CD4-positive, alpha-beta T cell treated with Interleukin-10 for 1 hour (primary cell): Measurements from ENCODE around the gene ATP1A3.
"Not testable (repeated sequence)": the region's sequence is repeated elsewhere in the genome, so short reads cannot be mapped to it uniquely, and the experiment has no call there.

Experiments
- DNase-seq: peaks from one replicate; pipeline ENCODE4 v3.0.0-alpha.2; 2020

ATP1A3 gene

DNA sequence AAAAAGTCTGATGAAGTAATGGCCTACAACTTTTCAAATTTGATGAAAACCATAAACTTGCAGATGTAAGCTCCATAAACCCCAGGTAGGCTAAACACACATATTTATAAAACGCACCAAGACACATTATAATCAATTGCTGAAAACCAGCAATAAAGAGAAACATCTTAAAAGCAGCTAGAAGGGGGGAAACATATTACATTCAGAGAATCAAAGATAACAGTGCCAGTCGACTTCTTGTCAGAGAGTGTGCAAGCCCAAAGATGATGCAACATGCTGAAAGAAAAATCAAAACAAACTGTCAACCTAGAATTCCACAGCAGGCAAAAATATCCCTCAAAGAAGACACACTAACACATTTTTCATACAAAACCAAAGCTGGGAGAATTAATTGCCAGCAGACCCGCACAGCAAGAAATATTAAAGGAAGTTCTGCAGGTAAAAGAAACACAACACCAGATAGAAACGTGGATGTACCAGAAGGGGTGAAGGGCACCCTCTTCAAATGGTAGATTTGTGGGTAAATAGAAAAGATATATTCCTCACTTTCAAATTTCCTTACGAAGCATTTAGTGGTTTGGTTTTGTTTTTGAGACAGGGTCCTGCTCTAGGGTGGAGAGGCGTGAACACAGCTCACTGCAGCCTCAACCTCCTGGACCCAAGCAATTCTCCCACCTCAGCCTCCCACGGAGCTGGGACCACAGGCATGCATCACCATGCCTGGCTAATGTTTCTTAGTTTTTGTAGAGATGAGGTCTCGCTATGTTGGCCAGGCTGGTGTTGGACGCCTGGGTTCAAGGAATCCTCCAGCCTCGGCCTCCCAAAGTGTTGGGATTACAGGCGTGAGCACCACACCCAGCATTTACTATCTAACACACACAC, 16.5 kb upstream of the ATP1A3 start:
- no peak for DNase-seq

DNA sequence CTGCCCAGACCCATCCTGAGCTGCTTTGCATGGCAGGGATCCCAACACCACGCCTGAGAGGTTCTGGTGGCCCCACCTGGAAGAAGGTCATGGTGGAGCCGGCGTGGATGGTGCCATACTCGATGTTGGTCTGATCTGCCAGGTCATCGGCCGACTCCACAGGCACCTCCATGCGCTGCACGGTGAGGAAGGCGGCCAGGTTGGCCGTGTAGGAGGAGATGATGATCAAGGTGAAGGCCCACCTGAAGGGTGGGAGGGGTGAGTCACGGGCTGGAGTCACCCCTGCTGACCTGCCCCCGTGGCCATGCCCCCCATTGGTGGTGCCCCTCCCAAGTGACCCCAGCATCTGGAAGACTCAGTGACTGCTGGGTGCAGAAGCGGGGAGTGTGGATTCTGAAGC, 12.5 kb upstream of the ATP1A3 start:
- DNase-seq = no peak

DNA sequence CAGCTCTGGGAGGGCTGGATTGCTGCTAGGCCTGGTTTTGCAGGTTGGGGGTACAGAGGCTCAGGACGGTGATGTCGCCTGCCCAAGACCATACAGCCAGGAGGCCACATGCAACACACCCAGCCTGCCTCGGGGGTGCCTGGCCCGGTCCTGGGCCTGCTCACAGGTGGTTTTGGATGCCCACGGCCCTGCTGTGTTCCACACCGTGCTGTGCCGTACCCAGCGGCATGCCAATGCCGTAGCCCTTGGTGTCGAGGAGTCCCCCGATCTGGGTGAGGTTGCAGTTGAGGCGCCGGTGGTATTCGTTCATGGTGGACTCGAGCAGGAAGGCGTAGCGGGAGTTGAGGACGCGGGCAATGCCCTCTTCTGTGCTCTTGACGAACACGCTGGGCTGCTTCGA, 11.5 kb upstream of the ATP1A3 start:
- no peak for DNase-seq

DNA sequence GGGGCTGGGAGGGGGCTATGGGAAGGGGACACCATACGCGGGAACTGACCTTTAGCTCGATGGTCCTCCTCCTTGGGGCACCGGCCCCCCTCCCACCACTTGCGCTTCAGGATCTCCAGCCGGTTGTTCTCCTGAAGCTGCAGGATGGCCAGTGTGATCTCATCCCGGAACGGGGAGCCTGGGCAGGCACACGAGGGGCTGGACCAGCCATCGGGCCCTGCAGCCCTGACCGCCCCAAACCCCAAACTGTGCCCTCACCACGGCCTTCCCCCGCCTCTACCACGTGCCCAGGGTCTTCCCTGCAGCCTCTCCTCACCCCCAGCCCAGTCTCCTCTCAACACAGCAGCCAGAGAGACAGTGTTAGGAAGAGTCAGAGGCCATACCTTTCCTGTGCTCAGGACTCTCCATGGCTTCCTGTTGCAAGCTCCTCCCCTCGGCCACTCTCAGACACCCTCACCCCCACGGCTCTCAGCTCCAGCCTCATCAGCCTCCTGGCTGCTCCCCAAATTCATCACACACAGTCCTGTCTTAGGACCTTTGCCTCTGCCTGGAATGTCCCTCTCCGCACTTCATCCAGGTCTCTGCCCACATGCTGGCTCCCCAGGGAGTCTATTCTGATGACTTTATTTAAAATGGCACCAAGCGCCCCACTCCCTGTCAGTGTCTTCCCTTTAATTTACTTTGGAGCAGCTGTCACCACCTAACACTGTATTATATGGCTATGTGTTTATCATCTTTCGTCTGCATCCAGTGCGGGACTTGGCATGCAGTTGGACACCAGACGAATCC, 9.7 kb upstream of the ATP1A3 start:
- no peak for DNase-seq

DNA sequence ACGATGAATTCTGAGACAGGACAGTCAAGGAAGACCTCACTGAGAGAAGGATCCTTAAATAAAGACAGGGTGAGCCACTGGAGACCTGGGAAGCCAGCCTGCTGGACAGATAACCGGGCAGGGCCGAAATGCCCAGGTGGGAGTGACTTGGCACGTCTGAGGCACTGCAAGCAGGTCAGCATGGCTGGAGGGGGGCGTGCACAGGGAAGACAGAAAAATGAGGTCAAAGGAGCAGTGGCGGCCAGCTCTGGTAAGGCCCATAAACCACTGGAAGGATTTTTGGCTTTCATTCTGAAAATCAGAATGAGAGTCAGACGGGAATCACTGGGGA, 5.8 kb upstream of the ATP1A3 start:
- DNase-seq = no peak

DNA sequence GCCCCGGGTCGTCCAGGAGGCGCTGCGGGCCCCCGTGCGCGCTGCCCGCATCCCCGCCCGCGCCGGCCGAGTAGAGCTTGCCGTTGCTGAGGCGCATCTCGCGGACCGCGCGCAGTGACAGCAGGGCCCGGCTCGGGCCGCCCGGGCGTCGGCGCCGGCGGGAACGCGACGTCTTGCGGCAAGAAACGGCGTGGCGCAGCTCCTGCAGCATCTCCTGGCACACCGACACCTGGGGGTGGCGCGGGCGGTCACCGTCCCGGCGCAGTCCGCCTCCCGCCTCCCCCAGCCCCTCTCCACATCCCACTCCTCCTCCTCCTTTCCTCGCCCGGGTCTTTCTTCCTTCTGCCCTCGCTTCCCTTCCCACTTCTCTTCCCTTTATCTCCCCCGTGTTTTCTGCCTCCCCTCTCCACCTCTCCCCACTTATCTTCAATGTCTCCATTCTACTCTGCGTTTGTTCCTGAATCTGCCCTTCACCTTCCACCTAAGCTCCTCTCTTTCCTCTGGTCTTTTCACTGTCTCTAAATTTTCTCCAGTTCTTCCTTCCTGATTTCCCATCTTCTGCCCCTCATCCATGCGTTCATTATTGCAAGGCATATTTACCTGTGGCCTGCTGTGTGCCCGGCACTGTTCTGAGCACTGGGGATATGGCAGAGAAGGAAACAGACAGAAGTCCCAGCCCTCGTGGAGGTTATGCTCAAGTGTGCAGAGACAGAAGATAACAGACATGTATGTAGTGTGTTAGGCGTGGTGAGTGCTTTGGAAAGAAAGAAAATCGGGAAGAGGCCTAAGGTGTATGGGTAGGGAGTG, 5.2 kb upstream of the ATP1A3 start:
- DNase-seq = no peak

DNA sequence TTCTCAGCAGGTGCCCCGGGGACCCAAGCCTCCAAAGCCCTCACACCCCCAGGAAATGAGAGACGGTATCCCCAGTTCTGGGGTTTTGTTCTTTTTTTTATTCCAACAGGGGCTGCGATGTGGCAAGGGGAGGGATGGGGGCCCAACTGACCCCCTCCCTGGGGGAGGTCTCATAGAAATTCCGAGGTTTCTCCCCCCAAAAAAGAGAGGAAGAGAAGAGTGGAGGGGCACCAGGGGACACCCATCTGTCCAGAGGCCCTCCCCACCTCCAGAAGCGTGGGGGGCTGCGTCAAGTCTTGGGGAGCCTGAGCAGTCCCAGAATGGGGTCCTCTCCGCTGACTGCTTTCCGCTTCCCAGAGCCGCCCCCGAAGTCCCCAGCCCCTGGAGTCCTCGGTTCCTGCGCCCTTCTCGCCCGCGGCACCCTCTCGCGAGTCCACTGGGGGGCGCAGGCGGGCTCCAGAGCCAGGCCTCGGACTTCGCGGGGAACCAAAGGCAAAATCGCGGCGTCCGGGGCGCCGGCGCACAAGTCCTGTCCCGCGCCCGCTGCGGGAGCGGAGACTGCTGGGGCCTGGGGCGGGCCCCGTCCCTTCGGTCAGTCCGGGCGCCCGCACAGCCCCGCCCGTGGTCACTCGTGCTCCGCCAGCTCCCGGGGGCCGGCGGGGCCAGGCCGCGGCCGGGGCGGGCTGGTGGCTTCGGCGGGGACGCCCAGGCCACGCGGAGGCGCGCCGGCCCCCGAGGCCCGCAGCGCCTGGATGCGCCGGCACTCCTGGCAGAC, 4.4 kb upstream of the ATP1A3 start:
- no peak for DNase-seq

DNA sequence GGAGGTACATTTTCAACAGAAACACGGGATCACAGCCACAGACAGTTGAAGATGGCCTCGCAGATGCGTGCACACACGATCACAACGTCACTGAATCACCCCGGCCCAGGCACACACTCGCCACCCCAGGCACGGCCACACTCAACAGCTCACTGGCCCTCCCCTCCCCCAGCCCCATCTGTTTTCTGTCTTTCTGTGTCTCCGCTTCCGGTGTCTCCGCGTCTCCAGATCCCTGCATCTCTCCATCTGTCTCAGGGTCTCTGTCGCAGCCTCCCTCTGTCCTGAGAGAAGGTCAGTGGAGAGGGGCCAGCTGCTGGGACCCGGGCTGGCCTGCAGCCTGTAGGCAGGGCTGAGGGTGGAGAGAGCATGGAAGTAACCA, 3.8 kb upstream of the ATP1A3 start:
- DNase-seq = no peak

DNA sequence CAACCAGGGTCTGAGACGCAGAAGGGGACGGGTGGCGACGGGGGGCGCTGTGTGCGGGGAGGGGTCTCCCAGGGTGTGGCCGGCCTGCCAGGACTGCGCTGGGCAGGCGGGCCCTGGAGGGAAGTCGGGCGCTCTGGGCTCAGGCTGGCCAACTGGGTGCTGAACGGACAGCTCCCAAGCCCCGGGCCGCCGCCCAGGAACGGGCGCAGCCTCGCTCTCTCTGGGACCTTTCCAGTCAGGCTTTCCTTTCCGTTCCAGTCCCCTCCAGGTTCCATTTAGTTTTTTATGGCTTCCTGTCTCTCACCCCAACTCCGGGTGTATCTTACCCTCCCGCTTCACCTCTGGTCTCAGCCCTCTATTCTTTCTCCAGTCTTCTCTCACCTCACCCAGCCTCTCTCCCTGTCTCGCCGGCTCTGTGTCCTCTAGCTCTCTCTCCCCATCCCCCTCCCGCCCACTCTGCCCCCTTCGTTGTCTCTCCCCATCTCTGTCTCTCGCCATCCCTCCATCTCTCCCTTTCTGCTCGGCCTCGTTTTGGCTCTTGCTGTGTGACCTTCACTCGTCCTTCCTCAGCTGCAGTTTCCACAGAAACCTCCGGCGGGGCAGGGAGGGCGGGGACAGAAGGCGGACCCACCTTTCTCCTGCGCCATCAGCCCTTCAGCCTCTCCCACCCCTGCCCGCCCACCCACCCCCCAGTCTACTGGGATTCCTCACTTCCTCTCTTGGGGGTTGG, 3.3 kb upstream of the ATP1A3 start:
- DNase-seq = peak; percentile 32

DNA sequence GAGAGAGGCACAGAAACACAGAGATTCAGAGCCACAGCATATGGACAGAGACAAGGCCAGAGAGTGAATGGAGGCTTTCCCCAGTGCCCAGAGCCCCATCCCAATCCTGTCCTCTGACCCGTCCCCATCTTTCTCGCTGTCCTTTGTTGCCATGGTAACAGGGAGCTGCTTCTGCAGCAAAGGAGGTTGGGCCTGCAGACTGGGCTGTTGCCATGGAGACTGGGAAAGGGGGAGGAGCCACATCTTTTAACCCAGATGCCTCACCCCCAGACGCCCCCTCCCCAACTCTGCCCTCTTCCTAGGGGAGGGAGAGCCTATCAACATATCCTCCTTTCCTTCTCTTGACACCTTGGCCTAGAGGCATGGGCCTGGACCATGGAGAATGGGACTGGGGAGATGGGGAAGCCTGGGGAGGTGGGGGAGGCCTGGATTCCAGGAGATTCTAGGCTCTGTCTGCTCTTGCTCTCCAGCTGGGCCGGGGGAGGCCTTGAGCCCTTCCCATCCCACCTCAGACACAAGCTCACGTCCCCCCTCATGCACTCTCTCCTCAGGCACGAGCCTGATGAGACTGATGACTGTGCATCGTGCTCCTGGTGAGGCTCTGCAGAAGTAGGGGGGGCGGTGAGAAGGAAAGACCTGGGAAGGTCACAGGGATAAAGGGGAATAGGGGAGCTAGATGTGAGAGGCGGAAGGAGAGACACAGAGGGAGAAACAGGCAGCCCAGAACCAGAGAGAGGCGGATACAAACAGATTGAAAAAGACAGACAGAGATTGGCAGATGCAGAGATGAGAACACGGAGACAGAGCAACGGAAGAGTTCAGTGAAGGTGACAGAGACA, 2.1 kb upstream of the ATP1A3 start:
- DNase-seq = no peak

DNA sequence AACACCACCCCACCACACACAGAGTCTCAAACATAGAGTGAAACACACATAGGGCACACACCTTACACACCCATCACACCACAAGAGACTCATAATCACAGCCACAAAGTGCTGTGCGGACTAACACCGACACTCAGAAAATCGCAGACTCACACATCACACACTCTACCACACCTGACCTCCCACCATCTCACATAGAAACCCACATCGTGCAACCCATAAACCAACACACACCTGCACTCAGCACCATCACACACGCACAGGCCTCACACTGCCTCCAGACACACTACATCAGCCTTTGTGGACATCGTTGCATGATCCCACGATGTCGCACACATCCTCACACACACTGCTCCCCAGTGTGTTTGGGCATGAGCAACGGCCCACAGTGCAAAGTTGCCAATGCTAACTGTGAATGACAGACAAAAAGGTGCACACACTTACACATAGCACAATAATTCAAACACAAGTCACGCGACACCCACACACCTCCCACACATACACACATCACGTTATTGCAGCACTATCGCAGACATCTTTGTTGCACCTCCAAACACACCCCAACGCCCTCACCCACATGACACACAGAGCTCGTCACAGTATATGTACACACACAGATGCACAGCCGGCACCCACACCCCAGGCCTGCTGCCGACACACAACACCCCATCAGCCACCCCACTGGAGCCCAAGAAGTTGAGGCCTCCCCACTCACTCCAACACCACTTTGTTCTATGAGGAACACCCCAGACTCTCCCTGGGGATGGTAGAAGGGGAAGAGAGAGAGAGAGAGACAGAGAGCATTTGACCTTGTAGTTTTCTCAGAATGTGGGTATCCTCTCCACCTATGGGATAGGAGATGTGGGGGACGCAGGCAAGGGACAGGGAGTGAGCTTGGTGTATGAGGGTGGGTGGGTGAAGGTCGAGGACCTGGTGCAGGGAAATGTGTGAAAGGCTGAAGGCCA, 1.2 kb upstream of the ATP1A3 start:
- no peak for DNase-seq

DNA sequence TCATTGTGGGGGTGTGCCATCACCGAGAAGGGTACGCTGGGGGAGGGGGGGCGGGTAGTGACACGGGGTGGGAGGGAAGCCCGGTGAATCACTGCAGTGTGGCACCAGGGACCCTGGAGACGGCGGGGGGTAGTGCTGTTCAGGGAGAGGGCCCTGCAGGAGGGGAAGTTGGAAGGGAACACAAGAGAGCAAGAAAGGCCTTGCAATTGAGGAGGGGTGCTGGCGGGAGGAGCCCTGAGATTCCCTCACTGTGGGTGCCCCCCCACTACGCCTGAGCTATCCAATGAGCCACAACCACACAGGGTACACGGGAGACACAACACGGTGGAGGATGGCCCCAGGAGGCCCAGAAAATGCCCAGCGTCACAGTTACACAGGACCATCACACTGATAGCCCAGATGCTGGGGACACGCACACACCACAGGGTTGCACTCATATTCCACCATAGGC, 516 bp upstream of the ATP1A3 start:
- DNase-seq = no peak

DNA sequence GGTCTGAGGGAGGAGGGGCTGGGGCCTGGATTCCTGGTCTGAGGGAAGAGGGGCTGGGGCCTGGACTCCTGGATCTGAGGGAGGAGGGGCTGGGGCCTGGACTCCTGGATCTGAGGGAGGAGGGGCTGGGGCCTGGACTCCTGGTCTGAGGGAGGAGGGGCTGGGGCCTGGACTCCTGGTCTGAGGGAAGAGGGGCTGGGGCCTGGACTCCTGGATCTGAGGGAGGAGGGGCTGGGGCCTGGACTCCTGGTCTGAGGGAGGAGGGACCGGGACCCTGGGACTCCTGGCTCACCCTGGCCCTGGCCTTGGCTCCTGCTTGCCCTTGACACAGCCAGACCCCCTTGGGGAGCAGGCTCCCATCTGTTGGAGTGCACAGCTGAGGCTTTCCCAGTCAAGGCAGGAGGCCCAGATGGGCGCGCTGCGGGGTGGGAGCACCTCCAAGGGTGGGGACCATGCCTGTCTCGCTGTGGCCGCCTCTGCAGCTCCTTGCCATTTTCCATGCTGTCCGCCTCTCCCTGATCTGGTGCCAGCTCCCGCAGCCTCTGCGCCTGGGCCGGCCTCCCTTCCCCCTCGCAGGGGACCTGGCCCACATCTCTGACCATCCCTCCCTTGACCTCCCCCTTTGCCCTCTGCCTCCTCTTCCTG, 2.0 kb downstream of the ATP1A3 start:
- not testable (repeated sequence) for DNase-seq

DNA sequence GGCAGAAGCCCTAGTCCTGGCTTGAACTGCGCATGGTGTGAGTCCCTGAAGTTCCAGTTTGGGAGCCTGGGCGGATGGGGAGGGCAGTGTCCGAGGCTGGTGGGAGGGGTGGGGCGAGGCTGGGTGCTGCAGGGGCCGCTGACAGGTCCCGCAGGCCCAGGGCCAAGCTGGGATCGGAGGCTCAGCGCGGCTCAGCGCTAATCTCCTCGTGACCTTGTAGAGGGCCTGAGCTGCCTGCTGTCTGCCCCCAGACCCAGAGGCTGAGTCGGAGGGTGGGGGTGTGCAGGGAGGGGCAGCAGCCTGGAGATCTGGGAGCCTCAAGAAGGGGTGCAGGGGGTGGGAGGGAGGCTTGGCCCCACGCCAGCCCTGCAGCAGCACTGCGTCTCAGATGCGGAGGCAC, 3.0 kb downstream of the ATP1A3 start:
- DNase-seq = no peak

DNA sequence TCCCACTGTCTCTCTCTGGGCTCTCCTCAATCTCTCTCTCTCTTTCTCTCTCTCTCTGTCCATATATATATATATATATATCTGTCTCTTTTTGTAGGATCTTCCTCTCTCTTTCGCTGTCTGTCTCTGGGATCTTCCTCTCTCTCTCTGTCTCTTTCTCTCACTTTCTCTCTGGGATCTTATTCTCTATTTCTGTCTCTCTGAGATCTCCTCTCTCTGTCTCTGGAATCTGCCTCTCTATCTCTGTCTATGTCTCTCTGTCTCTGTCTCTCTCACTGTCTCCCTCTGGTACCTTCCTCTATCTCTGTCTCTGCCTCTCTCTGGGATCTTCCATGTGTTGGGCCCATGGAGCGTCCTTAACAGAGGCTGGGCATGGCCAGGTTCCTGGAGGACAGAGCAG, 3.4 kb downstream of the ATP1A3 start:
- no peak for DNase-seq

DNA sequence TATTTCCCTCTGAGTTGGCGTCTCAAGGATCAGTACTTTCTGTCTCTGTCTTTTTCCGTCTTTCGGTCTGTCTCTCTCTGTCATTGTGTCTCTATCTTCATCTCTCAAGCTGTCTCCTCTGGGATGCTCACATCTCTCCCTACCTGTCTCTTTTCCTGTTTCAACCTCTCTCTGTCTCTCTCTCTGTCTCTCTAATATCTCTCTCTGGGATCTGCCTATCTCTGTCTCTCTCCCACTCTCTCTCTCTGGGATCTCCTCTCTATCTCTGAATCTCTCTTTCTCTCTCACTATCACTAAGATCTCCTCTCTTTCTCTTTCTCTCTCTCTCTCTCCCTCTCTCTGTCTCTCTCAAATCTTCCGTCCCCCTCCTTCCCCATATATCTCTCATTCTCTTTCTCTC, 4.0 kb downstream of the ATP1A3 start:
- DNase-seq = no peak

DNA sequence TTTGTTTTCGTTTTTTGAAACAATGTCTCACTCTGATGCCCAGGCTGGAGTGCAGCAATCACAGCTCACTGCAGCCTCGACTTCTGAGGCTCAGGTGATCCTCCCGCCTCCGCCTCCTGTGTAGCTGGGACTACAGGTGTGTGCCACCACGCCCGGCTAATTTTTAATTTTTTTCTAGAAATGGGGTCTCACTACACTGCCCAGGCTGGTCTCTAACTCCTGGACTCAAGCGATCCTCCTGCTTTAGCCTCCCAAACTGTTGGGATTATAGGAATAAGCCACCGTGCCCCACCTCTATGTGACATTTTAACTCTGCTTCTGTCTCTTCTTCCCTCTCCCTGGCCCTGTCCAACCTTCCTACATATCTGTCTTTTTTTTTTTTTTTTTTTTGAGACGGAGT, 5.1 kb downstream of the ATP1A3 start:
- DNase-seq = no peak

DNA sequence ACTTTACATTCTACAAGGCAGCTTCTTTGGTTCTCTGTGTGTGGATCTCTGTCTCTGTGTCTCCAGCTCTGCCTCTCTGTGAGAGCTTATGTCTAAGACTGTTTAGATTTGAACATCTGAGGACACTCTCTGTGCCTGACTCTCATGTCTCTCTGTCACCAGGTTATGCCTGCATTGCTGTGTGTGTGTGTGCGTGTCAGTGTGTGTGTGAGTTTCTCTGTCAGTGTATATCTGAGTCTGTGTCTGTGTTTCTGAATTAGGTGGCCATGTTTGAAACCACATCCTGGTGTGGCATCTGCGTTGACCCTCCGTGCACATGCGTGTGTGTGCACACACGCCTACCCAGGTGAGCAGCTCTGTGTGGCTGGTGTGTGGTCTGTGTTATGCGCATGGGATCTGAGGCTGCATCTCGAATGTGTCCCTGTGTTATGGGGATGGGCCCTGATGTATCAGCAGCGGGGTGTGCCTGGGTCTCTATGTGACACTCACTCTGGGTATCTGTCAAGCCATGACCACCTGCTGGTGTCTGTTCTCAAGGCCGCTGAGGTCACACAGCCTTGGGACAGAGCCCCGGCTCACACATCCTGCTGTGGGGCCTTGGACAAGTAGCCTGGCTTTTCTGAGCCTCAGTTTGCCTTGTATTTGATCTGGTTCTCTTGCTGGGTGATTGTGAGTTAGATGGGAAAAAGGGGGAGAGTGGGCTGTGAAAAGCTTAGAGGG, 6.7 kb downstream of the ATP1A3 start:
- no peak for DNase-seq

DNA sequence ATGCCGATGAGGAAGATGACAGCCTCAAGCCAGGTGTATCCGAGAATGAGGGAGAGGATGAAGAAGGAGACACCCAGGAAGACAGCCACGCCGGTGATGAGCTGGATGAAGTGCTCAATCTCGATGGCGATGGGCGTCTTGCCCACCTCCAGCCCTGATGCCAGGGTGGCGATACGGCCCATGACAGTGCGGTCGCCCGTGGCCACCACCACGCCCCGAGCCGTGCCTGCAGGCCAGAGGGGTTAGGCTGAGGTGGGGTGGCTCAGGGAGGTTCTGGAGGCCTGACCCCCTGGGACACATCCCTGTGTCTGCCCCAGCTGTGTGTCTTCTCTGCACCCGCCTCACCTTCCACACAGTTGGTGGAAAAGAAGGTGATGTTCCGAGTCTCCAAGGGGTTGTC, 9.1 kb downstream of the ATP1A3 start:
- no peak for DNase-seq
